ENCODE data around the gene ZNHIT3.

GRCh38 chr17:36474571-36474970, 11.9 kb upstream of the ZNHIT3 start:
- TF ChIP-seq POLR2A (IDR thresholded peaks at IDR 0.05) = no peak
- TF ChIP-seq CTCF (IDR thresholded peaks at IDR 0.05) = no peak

Measured in testis (tissue), 2 donors.